ENCODE measurements around the gene SMG5.

DNA sequence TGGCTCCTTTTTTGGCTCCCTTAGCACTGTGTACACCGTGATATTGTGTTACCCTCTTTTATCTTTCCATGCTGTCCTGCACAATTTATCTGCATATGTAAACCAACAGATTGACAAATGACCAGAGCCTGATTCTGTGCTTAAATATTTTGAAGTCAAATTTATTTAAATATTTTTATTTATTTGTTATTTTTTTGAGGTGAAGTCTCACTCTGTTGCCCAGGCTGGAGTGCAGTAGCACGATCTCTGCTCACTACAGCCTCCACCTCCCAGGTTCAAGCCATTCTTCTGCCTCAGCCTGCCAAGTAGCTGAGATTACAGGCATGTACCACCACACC, 57.0 kb downstream of the SMG5 start:
- TF ChIP-seq, protein P1, sequence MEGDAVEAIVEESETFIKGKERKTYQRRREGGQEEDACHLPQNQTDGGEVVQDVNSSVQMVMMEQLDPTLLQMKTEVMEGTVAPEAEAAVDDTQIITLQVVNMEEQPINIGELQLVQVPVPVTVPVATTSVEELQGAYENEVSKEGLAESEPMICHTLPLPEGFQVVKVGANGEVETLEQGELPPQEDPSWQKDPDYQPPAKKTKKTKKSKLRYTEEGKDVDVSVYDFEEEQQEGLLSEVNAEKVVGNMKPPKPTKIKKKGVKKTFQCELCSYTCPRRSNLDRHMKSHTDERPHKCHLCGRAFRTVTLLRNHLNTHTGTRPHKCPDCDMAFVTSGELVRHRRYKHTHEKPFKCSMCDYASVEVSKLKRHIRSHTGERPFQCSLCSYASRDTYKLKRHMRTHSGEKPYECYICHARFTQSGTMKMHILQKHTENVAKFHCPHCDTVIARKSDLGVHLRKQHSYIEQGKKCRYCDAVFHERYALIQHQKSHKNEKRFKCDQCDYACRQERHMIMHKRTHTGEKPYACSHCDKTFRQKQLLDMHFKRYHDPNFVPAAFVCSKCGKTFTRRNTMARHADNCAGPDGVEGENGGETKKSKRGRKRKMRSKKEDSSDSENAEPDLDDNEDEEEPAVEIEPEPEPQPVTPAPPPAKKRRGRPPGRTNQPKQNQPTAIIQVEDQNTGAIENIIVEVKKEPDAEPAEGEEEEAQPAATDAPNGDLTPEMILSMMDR (IDR thresholded peaks at IDR 0.05) = no peak
- TF ChIP-seq POLR2A (IDR thresholded peaks at IDR 0.05) = no peak

Data from thyroid gland (tissue), 4 donors.